Activated CD4-positive, alpha-beta T cell treated with anti-CD3 and anti-CD28 coated beads for 24 hours (primary cell): ENCODE results near the gene FAM151B.
"Not testable (repeated sequence)": the region's sequence is repeated elsewhere in the genome, so short reads cannot be mapped to it uniquely, and the experiment has no call there.

Experiments
- DNase-seq, 2 donors: peaks; one replicate each; pipeline ENCODE4 v3.0.0-alpha.2; 2020; ENCODE audit warnings: low read depth in 2 of 2

The FAM151B gene

DNA sequence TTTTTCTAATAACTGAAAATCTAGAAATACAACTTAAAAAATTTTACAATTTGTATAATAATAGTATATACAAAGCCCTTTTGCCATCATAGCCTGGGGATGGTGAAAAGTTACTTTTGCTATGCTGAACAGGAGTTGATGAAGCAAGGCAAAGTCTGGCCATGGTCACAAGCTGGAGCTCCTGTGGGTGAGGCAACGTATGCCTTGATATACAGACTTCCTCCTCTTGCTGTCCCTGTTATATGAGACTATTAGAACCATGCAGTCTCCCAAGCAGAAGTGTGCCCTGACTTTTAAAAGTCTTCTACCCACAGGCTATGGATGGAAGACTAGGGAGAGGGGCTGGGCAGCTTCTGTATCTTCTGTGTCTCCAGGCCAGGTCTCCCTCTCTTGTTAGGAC, 15.7 kb downstream of the FAM151B start:
- no peak for DNase-seq

DNA sequence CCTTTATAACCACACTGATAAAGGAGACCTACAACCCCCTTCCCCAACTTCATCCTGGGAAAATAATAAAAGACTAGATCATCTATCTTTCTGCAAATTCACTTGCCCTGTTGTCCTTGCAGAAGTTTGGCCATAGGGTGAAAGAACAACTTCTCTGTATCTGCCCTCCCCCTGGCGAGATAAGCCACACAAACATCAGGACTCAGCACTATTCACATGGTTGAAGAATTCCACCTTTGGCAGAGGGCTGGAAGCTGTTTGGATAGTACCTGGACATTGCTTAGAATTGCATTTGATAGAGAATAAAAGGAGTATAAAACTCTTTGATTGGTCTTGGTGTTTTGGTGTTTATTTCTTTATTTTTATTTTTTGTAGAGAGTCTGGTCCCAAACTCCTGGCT, 16.9 kb downstream of the FAM151B start:
- no peak for DNase-seq

GRCh38 chr5:80507663-80508062, 19.8 kb downstream of the FAM151B start:
- no peak for DNase-seq

DNA sequence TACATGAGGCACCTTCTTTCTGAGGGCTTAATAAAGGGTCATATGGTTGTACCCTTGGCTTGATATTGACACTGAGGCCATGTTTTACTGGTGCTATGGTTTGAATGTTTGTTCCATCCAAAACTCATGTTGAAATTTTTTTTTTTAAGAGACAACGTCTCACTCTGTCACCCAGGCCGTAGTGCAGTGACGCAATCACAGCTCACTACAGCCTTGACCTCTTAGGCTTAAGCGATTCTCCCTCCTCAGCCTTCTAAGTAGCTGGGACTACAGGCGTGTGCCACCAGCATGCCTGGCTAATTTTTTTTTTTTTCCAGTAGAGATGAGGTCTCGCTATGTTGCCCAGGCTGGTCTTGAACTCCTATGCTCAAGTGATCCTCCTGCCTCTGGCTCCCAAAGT, 20.9 kb downstream of the FAM151B start:
- DNase-seq, result no peak

GRCh38 chr5:80509362-80509761, 21.5 kb downstream of the FAM151B start:
- no peak for DNase-seq

DNA sequence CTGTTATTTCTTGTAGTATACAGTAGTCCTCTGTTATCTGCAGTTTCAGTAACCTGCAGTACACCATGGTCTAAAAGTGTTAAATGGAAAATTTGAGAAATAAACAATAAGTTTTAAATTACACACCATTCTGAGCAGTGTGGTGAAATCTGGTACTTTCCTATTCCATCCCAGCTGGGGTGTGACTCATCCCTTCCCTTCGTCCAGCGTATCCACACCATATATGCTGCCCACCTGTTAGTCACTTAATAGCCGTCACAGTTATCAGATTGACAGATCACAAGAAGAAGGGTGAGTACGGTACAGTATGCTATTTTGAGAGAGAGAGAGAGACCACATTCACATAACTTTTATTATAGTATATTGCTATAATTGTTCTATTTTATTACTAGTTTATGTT, 28.9 kb downstream of the FAM151B start:
- peak in 1 of 2 donors; percentile 7 for DNase-seq

- no peak for DNase-seq
These were observed 52.8 kb downstream of the FAM151B start for GRCh38 chr5:80540691-80541090.

- DNase-seq, result no peak
These were observed 53.5 kb downstream of the FAM151B start for GRCh38 chr5:80541392-80541791.

- no peak for DNase-seq
These were observed 66.7 kb downstream of the FAM151B start for GRCh38 chr5:80554646-80555045.

GRCh38 chr5:80555099-80555498, 67.2 kb downstream of the FAM151B start:
- DNase-seq, result no peak

- no peak for DNase-seq
These were observed 71.3 kb downstream of the FAM151B start for GRCh38 chr5:80559244-80559643.

DNA sequence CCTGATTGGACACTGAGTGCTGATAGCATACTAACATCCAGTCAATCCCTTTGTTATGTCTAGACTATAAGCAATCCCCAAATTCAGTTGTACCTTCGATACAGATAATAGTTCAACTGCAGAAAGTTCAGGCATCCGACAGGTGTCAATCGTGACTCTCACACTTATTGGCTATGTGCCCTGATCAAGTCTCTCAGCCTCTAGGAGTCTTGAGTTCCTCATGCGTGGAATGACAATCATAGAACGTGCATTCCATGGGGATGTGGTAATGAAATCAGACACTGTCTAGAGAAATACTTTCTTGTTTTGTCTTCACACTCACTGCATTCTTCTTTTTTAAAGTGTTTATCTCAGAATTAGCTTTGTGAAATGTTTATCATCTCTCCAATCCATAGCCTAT, 77.4 kb downstream of the FAM151B start:
- DNase-seq, result no peak

DNA sequence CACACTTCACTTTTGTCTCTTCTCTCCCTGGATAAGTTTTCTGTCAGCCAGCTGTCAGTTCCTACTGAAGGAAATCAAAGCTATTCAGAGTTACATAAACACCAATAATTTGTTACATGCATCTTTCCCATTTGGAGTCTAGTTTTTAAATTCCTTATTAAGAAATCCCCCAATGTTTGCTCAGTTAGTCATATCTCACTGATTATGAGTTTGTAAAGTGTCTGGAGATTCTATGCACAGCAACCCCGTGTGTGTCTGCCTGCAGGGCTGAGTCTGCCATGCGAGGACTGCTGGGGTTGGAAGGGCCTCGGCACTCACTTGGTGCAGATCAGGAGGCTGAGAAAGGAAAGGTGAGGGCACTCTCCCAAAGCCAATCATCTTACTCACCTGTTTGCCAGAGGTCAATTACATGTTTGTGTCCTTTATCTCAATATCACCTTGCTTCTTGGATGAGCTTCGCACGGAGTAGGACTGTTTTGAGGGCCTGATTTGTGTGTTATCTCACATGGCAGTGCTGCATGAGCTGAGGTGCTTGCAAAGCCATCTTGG, 78.9 kb downstream of the FAM151B start:
- DNase-seq, result no peak

DNA sequence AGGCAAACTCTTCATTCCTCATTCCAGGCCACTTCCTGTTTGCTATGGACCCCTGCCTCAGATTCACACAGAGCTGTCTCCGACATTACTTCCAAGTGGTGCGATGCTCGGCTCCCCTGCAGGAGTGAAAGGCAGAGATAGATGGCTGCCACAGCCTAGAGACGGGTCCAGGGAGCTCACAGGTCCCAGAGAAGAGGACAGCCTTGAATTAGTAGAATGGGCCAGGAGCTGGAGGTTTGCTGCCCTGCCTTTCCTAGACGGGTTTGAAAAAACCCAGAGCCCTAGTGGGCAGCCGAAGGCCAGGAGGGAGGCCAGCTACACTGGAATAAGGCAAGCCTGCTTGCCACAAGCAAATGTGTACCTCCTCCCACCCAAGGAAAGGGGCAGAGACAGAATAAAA, 80.4 kb downstream of the FAM151B start:
- DNase-seq, result no peak

DNA sequence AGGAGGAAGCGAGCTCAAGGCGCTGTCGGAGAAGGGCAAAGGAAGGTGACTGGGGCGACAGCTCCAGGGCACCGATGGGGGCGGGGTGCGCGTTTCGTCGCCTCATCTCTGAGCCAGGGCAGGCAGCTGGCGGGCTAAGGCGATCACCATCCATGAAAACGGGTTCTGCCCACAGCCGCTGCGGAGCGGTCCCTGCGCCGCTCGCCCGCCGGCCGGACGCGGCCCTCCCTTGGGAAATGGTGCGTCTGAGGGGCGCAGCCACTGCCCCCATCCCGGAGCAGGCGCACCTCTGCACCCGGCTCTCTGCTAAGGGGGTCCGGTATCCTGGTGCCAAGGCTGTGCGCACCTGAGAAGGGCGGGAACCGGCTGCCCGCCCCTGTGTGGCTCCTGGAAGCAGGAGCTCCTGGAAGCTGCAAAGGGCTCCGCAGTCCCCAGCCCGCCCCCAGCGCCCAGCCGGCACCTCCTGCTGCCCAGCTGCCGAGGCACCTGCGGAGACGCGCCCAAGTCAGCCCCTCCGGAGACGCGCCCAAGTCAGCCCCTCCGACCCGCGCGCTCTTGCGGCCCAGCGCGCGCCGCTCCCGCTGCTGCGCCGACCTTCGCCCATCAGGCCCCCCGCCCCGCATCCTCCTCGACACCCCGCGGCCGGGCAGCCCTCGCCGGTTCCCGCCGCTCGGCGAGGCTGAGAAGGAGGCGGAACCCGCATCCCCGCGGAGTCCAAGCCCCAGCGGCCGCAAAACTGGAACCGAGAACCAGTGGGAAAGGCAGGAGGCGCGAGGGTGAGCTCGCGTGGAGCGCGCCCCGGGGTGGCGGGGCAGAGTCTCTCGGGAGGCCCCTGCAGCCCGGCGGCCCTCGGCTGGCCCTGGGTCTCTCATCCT, 81.4 kb downstream of the FAM151B start:
- no peak for DNase-seq

- DNase-seq, result peak; percentile 1 to 22
These were observed 82.3 kb downstream of the FAM151B start, which contains the start of gene ANKRD34B for GRCh38 chr5:80569961-80570786. TSS of gene ANKRD34B (minus strand) at chr5:80570280. CDS start at chr5:80560019, 10,261 bp downstream.

DNA sequence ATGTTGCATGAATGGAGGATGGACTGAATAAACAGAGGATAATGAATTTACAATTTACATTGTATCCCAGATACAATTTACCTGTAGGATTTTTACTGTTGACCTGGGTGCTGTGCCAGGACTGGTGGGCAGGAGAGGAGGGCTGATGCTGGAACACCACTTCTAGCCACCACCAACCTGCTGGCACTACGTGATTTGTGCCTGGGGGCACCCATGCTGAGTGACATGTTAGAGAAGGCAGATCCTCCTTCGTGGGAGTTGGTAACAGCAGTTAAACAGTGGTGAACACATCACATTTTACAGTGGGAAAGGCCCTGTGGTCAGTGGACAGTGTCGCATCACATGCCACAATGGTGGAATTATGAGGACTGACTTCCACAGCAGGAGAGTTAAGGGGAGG, 85.2 kb downstream of the FAM151B start:
- no peak for DNase-seq

- DNase-seq, result no peak
These were observed 88.5 kb downstream of the FAM151B start for GRCh38 chr5:80576383-80576782.

- no peak for DNase-seq
These were observed 89.8 kb downstream of the FAM151B start for GRCh38 chr5:80577707-80578106.

- no peak for DNase-seq
These were observed 91.2 kb downstream of the FAM151B start for GRCh38 chr5:80579050-80579449.

GRCh38 chr5:80580291-80580690, 92.4 kb downstream of the FAM151B start:
- not testable (repeated sequence) for DNase-seq

GRCh38 chr5:80584770-80585169, 96.9 kb downstream of the FAM151B start:
- DNase-seq, result no peak
